ENCODE measurements around the gene HLF. TPM values are rescaled to one million over a fixed set of nuclear protein-coding genes. Genes with fewer than 3 reads are reported as not detected.

The HLF gene
- total RNA-seq, 3 donors from 2014 or later = 1.3 to 34.9 (median 3.5) TPM

- ATAC-seq = no peak
- Histone ChIP-seq H3K9me3 (no peaks in the 10 kb centered on the region), H3K4me1 (ENCODE audit: low read depth) (no peaks in the 10 kb centered on the region), H3K4me3 (no peak overlapping the region), H3K36me3 (ENCODE audit: low read depth) (no peaks in the 10 kb centered on the region)
- intact Hi-C loops (cut with DNase I, micrococcal nuclease) = no loop called here
- TF ChIP-seq CTCF (IDR thresholded peaks at IDR 0.05) = no peak
- no peak for DNase-seq
These were observed 40.7 kb downstream of the HLF start for GRCh38 chr17:55305321-55306087.

GRCh38 chr17:55307879-55308278, 43.1 kb downstream of the HLF start:
- Histone ChIP-seq H3K4me3 (no peak overlapping the region), H3K36me3 (ENCODE audit: low read depth) (no peaks in the 10 kb centered on the region), H3K9me3 (no peaks in the 10 kb centered on the region), H3K4me1 (ENCODE audit: low read depth) (no peaks in the 10 kb centered on the region)
- DNase-seq = no peak
- intact Hi-C loops (cut with DNase I, micrococcal nuclease) = no loop called here
- no peak for TF ChIP-seq CTCF (IDR thresholded peaks at IDR 0.05)
- ATAC-seq = no peak

- ATAC-seq = no peak
- intact Hi-C loops (cut with DNase I, micrococcal nuclease) = no loop called here
- no peaks in the 10 kb centered on the region for H3K9me3 ChIP-seq
These were observed 44.0 kb downstream of the HLF start for GRCh38 chr17:55308613-55309391.

GRCh38 chr17:55311767-55312375, 47.1 kb downstream of the HLF start:
- Histone ChIP-seq H3K4me1 (ENCODE audit: low read depth) (no peaks in the 10 kb centered on the region), H3K4me3 (no peak overlapping the region), H3K9me3 (no peaks in the 10 kb centered on the region), H3K36me3 (ENCODE audit: low read depth) (no peaks in the 10 kb centered on the region)
- DNase-seq (no peak), ATAC-seq (no peak)
- intact Hi-C loops (cut with DNase I, micrococcal nuclease) = no loop called here
- TF ChIP-seq CTCF (IDR thresholded peaks at IDR 0.05) = no peak

More at GRCh38 chr17:55308613-55309391, 44.0 kb downstream of the HLF start:
- TF ChIP-seq CTCF (IDR thresholded peaks at IDR 0.05) = no peak
- Histone ChIP-seq H3K4me1 (ENCODE audit: low read depth) (no peaks in the 10 kb centered on the region), H3K36me3 (ENCODE audit: low read depth) (no peaks in the 10 kb centered on the region), H3K4me3 (no peak overlapping the region)
- no peak for DNase-seq

- ATAC-seq = no peak
- no peak overlapping the region for H3K4me3 ChIP-seq
- DNase-seq = no peak
- intact Hi-C loops (cut with DNase I, micrococcal nuclease) = no loop called here
- H3K4me1 ChIP-seq (ENCODE audit: low read depth) = no peaks in the 10 kb centered on the region
- no peaks in the 10 kb centered on the region for H3K36me3 ChIP-seq (ENCODE audit: low read depth)
- TF ChIP-seq CTCF (IDR thresholded peaks at IDR 0.05) = no peak
- H3K9me3 ChIP-seq = no peaks in the 10 kb centered on the region
These were observed 48.1 kb downstream of the HLF start for GRCh38 chr17:55312852-55313251.

Measured in mucosa of descending colon (tissue), 3 donors.